ENCODE measurements around the gene EPN2.
A peak's percentile ranks its signal among the peaks of the same experiment; 100 is the strongest.

EPN2 gene

GRCh38 chr17:19284005-19284959 is 47.1 kb downstream of the EPN2 start:
- peak; percentile 92 for FAIRE-seq

GRCh38 chr17:19285213-19285900 is 48.2 kb downstream of the EPN2 start:
- DNase-seq (ENCODE audit: insufficient read length, low spot score) (no peak), FAIRE-seq (no peak)
- no peak for TF ChIP-seq TAF1 (IDR thresholded peaks at IDR 0.05; ENCODE audit: low read depth, low read length)
- no peak for TF ChIP-seq POU2F2 (IDR thresholded peaks at IDR 0.05; ENCODE audit: low read depth, low read length)
- no peak for TF ChIP-seq POLR2A (IDR thresholded peaks at IDR 0.05; ENCODE audit: low read depth, low read length)
- no peak for TF ChIP-seq PAX5 (IDR thresholded peaks at IDR 0.05; ENCODE audit: insufficient read depth, low read length, severe bottlenecking)
- TF ChIP-seq POLR2AphosphoS5 (IDR thresholded peaks at IDR 0.05; ENCODE audit: low read depth, low read length): no peak
- no peak for TF ChIP-seq SPI1 (IDR thresholded peaks at IDR 0.05; ENCODE audit: low read depth, low read length)

More at GRCh38 chr17:19284005-19284959, 47.1 kb downstream of the EPN2 start:
- DNase-seq (ENCODE audit: insufficient read length, low spot score): peak; percentile 62
- TF ChIP-seq POLR2A (IDR thresholded peaks at IDR 0.05; ENCODE audit: low read depth, low read length): no peak
- no peak for TF ChIP-seq PAX5 (IDR thresholded peaks at IDR 0.05; ENCODE audit: insufficient read depth, low read length, severe bottlenecking)
- no peak for TF ChIP-seq POLR2AphosphoS5 (IDR thresholded peaks at IDR 0.05; ENCODE audit: low read depth, low read length)
- no peak for TF ChIP-seq POU2F2 (IDR thresholded peaks at IDR 0.05; ENCODE audit: low read depth, low read length)
- peak; percentile 20; the same call in 1 of the 2 replicates for TF ChIP-seq SPI1 (IDR thresholded peaks at IDR 0.05; ENCODE audit: low read depth, low read length)

GRCh38 chr17:19286751-19287341 is 49.7 kb downstream of the EPN2 start:
- DNase-seq (ENCODE audit: insufficient read length, low spot score) (no peak), FAIRE-seq (no peak)
- TF ChIP-seq POLR2A (IDR thresholded peaks at IDR 0.05; ENCODE audit: low read depth, low read length) (no peak), PAX5 (IDR thresholded peaks at IDR 0.05; ENCODE audit: insufficient read depth, low read length, severe bottlenecking) (no peak), POU2F2 (IDR thresholded peaks at IDR 0.05; ENCODE audit: low read depth, low read length) (no peak), SPI1 (IDR thresholded peaks at IDR 0.05; ENCODE audit: low read depth, low read length) (no peak), POLR2AphosphoS5 (IDR thresholded peaks at IDR 0.05; ENCODE audit: low read depth, low read length) (no peak), TAF1 (IDR thresholded peaks at IDR 0.05; ENCODE audit: low read depth, low read length) (no peak)

GRCh38 chr17:19287651-19288050 is 50.5 kb downstream of the EPN2 start:
- FAIRE-seq: no peak
- no peak for TF ChIP-seq SPI1 (IDR thresholded peaks at IDR 0.05; ENCODE audit: low read depth, low read length)
- no peak for TF ChIP-seq POU2F2 (IDR thresholded peaks at IDR 0.05; ENCODE audit: low read depth, low read length)
- no peak for TF ChIP-seq POLR2A (IDR thresholded peaks at IDR 0.05; ENCODE audit: low read depth, low read length)
- no peak for TF ChIP-seq PAX5 (IDR thresholded peaks at IDR 0.05; ENCODE audit: insufficient read depth, low read length, severe bottlenecking)
- no peak for TF ChIP-seq TAF1 (IDR thresholded peaks at IDR 0.05; ENCODE audit: low read depth, low read length)
- no peak for TF ChIP-seq POLR2AphosphoS5 (IDR thresholded peaks at IDR 0.05; ENCODE audit: low read depth, low read length)
- DNase-seq (ENCODE audit: insufficient read length, low spot score): no peak

GRCh38 chr17:19288453-19288852 is 51.3 kb downstream of the EPN2 start:
- DNase-seq (ENCODE audit: insufficient read length, low spot score) (no peak), FAIRE-seq (no peak)
- TF ChIP-seq POLR2AphosphoS5 (IDR thresholded peaks at IDR 0.05; ENCODE audit: low read depth, low read length) (no peak), TAF1 (IDR thresholded peaks at IDR 0.05; ENCODE audit: low read depth, low read length) (no peak), PAX5 (IDR thresholded peaks at IDR 0.05; ENCODE audit: insufficient read depth, low read length, severe bottlenecking) (no peak), POLR2A (IDR thresholded peaks at IDR 0.05; ENCODE audit: low read depth, low read length) (no peak), POU2F2 (IDR thresholded peaks at IDR 0.05; ENCODE audit: low read depth, low read length) (no peak), SPI1 (IDR thresholded peaks at IDR 0.05; ENCODE audit: low read depth, low read length) (no peak)

GRCh38 chr17:19290066-19290705 is 53.0 kb downstream of the EPN2 start:
- TF ChIP-seq POLR2A (IDR thresholded peaks at IDR 0.05; ENCODE audit: low read depth, low read length): no peak
- TF ChIP-seq POLR2AphosphoS5 (IDR thresholded peaks at IDR 0.05; ENCODE audit: low read depth, low read length): no peak
- TF ChIP-seq POU2F2 (IDR thresholded peaks at IDR 0.05; ENCODE audit: low read depth, low read length): no peak
- TF ChIP-seq PAX5 (IDR thresholded peaks at IDR 0.05; ENCODE audit: insufficient read depth, low read length, severe bottlenecking): no peak
- TF ChIP-seq SPI1 (IDR thresholded peaks at IDR 0.05; ENCODE audit: low read depth, low read length): no peak
- TF ChIP-seq TAF1 (IDR thresholded peaks at IDR 0.05; ENCODE audit: low read depth, low read length): no peak
- no peak for DNase-seq (ENCODE audit: insufficient read length, low spot score)
- FAIRE-seq: no peak

GRCh38 chr17:19291646-19292376 is 54.6 kb downstream of the EPN2 start:
- TF ChIP-seq POU2F2 (IDR thresholded peaks at IDR 0.05; ENCODE audit: low read depth, low read length) (no peak), PAX5 (IDR thresholded peaks at IDR 0.05; ENCODE audit: insufficient read depth, low read length, severe bottlenecking) (no peak), SPI1 (IDR thresholded peaks at IDR 0.05; ENCODE audit: low read depth, low read length) (no peak), POLR2A (IDR thresholded peaks at IDR 0.05; ENCODE audit: low read depth, low read length) (no peak), POLR2AphosphoS5 (IDR thresholded peaks at IDR 0.05; ENCODE audit: low read depth, low read length) (no peak), TAF1 (IDR thresholded peaks at IDR 0.05; ENCODE audit: low read depth, low read length) (no peak)
- DNase-seq (ENCODE audit: insufficient read length, low spot score) (no peak), FAIRE-seq (no peak)

- FAIRE-seq (no peak), DNase-seq (ENCODE audit: insufficient read length, low spot score) (no peak)
- no peak for TF ChIP-seq POLR2A (IDR thresholded peaks at IDR 0.05; ENCODE audit: low read depth, low read length)
- no peak for TF ChIP-seq SPI1 (IDR thresholded peaks at IDR 0.05; ENCODE audit: low read depth, low read length)
- no peak for TF ChIP-seq POU2F2 (IDR thresholded peaks at IDR 0.05; ENCODE audit: low read depth, low read length)
- no peak for TF ChIP-seq PAX5 (IDR thresholded peaks at IDR 0.05; ENCODE audit: insufficient read depth, low read length, severe bottlenecking)
Measured at GRCh38 chr17:19292377-19292711, 55.2 kb downstream of the EPN2 start.

Measured in GM12891 (cell line).